A549 treated with CORT108297 at 1 μM for 4 hours (cell line): ENCODE measurements around the gene JSRP1. TPM values are rescaled to one million over a fixed set of nuclear protein-coding genes. Genes with fewer than 3 reads are reported as not detected.

ENCODE experiments used
- total RNA-seq: library from RNA; stranded (reverse); fragments of 200-300 nt; extraction: Qiagen RNA extraction; gene quantifications from 5 replicates; pipeline ENCODE4 v1.2.3, GENCODE V29; 2022

JSRP1 gene
- 0.41 to 0.78 TPM (median 0.51 TPM) in 5 replicates for total RNA-seq

DNA sequence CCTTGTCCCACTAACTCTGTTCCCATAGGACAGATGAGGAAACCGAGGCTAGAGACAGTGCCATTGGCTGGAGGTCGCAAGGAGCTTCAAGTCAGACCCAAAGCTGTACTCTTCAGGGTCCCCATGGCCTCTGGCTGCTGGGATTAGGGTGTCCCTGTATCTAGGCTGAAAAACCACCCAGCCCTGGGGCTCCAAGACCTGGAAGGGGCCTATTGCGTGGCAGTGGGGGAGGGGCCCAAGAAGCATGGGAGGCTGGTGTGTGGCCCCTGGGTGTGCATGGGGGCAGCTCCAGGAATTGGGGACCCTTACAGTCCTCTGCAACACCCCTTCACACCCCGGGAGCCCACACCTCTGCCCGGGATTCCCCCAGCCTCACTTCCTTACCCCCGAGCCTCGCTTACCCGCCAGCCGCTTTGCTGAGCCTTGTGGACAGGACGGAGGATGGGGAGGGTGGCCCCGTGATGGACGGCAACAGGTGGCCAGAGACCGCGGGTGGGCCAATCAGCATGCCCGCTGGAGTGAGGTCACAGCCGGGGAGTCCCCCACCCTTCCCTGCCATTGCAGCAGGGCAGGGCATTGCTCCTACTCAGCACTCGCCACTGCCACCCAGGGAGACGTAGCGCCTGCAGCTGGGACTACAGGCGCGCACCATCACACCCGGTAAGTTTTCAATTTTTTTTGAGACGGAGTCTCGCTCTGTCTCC is at the start of gene JSRP1:
Gene JSRP1, minus strand, starts transcription at position 436 of the 704 bp plus-strand sequence. CDS start 1,103 bp downstream, outside the sequence.

DNA sequence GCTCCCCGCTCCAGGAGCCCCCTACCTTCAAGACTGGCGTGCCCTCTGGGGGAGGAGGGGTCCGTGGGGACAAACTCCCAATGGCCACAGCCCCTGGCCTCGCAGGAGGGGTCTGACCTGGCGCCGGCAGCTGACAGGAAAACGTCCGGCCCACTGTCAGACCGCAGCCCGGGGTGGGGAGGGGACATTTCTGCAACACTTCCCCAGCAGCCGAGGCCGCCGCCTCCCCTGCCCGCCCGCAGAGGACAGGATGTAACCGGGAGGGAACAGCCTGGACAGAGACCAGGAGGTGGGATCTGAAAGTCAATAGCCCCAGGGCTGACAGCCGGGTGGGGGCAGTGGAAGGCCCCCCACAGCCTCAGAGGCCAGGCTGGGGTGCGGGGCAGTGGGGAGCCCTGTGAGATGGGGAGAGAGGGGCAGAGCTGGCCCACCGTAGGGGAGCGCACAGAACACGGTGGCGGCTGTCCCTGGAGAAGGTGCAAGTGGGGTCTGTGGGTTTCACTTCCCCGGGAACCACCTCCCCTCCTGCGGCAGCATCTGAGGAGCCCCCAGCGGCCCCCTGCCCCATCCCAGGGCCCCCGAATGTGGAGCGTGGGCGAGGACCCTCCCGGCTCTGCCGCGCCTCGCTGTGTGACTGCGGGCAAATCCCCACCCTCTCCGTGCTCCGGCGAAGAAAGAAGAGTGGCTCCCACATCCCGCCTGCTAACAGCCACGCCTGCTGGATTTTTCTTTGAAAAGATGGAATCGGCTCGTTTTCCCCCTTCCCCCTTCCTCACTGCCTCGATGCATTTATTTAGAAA is 26.0 kb upstream of the JSRP1 start, which contains the start of gene PEAK3:
Gene PEAK3, minus strand, starts transcription at position 114 of the 800 bp plus-strand sequence. CDS start 1,244 bp downstream, outside the sequence.

DNA sequence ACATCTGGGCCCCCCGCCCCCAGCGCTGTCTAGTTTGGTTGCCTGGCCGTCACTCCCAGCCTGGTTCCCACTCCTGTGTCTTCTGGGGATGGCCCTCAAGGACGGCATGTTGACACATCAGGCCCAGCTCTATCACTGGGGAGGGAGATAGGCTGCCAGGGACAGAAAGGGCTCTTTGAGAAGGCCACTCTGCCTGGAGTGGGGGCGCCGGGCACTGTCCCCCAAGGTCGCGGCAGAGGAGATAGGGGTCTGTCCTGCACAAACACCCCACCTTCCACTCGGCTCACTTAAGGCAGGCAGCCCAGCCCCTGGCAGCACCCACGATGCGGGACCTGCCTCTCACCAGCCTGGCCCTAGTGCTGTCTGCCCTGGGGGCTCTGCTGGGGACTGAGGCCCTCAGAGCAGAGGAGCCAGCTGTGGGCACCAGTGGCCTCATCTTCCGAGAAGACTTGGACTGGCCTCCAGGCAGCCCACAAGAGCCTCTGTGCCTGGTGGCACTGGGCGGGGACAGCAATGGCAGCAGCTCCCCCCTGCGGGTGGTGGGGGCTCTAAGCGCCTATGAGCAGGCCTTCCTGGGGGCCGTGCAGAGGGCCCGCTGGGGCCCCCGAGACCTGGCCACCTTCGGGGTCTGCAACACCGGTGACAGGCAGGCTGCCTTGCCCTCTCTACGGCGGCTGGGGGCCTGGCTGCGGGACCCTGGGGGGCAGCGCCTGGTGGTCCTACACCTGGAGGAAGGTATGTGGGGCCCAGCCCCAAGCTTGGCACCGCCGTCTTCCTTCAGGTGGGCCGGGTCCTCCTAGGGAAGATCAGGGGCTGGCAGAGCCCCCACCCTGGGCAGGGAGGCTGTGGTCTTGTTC is 7.0 kb downstream of the JSRP1 start, which contains the start of gene AMH:
Gene AMH, plus strand, starts transcription at position 314 of the 857 bp plus-strand sequence. Its CDS starts 10 bp downstream, at position 324.

GRCh38 chr19:2236314-2237050 is 19.7 kb downstream of the JSRP1 start, which contains the start of the genes PLEKHJ1 and SF3A2:
PLEKHJ1 (minus strand) TSS chr19:2236329; CDS start chr19:2236248, 81 bp downstream.
SF3A2 (plus strand) TSS chr19:2236824; CDS start chr19:2243419, 6,595 bp downstream.

Other genes starting within 250 kb of the JSRP1 start
- gene BTBD2, start 240.7 kb downstream of the JSRP1 start, total RNA-seq = 31.2 to 47.9 TPM (median 44.4 TPM) in 5 replicates
- gene MKNK2, start 205.2 kb downstream of the JSRP1 start, total RNA-seq = 39.5 to 67.8 TPM (median 62.7 TPM) in 5 replicates
- 10.1 to 12.6 TPM (median 11.4 TPM) in 5 replicates for gene MOB3A, start 160.1 kb downstream of the JSRP1 start, total RNA-seq
- 0.40 to 0.66 TPM (median 0.50 TPM) in 5 replicates for gene IZUMO4, start 159.5 kb downstream of the JSRP1 start, total RNA-seq
- gene AP3D1, start 104.9 kb downstream of the JSRP1 start, total RNA-seq = 68.0 to 83.8 TPM (median 81.2 TPM) in 5 replicates
- 10.4 to 18.6 TPM (median 17.5 TPM) in 5 replicates for gene DOT1L, start 92.5 kb downstream of the JSRP1 start, total RNA-seq
- gene PLEKHJ1, start 20.1 kb downstream of the JSRP1 start, total RNA-seq = 39.0 to 63.0 TPM (median 60.0 TPM) in 5 replicates
- 66.8 to 75.9 TPM (median 71.0 TPM) in 5 replicates for gene SF3A2, start 19.6 kb downstream of the JSRP1 start, total RNA-seq
- gene AMH, start 7.1 kb downstream of the JSRP1 start, total RNA-seq = 8.6 to 21.2 TPM (median 19.8 TPM) in 5 replicates
- gene PEAK3, start 25.8 kb upstream of the JSRP1 start, total RNA-seq = not detected in 5 replicates
- gene LINGO3, start 51.7 kb upstream of the JSRP1 start, total RNA-seq = not detected in 5 replicates
- 144 to 170 TPM (median 155 TPM) in 5 replicates for gene LSM7, start 72.2 kb upstream of the JSRP1 start, total RNA-seq
- gene SPPL2B, start 72.3 kb upstream of the JSRP1 start, total RNA-seq = 13.0 to 29.5 TPM (median 25.1 TPM) in 5 replicates
- gene TMPRSS9, start 103.8 kb upstream of the JSRP1 start, total RNA-seq = 0.03 to 0.19 TPM (median 0.08 TPM) in 3 of 5 replicates, not detected in the others
- gene TIMM13, start 171.2 kb upstream of the JSRP1 start, total RNA-seq = 59.2 to 142 TPM (median 126 TPM) in 5 replicates
- 60.0 to 85.9 TPM (median 79.1 TPM) in 5 replicates for gene LMNB2, start 200.5 kb upstream of the JSRP1 start, total RNA-seq
- 46.4 to 60.8 TPM (median 52.8 TPM) in 5 replicates for gene GADD45B, start 219.7 kb upstream of the JSRP1 start, total RNA-seq